GM19043 (cell line): ENCODE measurements around the gene APOH.

Experiments used
- ATAC-seq: cut with Tn5 transposase; IDR thresholded peaks from one replicate; pipeline ENCODE4 v1.9.1; 2021; ENCODE audit warnings: low read depth; ENCODE audit not compliant: unreplicated experiment

APOH gene

GRCh38 chr17:66240013-66240412 is 10.8 kb upstream of the APOH start:
- ATAC-seq, result no peak

DNA sequence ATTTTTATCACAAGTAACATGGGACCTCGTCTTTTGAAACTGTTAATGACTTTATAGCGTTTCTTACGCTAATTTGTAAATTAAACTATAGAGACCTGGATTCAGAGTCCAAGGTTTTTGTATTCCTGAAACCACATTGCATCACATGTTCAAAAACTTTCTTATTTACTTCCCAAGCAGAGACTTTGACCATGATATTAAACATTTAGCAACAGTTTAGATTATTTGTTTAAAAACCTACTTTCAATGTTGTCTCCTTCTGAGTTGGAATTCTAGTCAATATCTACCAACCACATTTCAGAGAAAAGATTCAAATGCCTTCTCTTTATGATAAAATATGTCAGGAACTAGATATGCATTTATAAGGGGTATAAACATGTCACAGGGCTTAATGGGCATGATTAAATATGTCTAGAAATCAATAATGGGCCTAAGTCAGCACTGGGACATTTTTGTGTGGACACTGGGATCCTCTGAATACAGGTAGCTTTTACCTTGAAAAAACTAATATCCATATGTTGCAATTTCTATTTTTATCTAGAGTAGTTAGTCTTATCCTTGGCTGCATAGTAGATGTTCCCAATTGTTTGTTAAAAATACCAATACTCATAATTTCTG is 6.3 kb upstream of the APOH start:
- no peak for ATAC-seq

DNA sequence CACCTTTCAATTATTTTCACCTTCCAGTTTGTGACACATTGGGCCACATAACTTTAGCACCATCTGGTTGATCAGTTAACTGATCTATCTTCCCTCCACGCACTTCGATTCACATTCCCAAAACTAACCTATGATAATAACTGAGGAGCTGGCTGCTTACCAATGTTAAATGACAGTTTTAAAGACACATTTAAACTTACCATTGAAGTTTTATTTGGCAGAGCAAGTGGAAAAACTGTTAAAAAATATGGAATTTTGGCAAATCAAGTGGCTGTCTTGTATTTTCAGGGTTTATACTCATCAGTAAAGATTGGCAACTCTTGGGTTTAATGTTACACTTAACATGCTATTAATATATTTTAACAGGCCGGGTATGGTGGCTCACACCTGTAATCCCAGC is 5.4 kb upstream of the APOH start:
- ATAC-seq, result no peak

DNA sequence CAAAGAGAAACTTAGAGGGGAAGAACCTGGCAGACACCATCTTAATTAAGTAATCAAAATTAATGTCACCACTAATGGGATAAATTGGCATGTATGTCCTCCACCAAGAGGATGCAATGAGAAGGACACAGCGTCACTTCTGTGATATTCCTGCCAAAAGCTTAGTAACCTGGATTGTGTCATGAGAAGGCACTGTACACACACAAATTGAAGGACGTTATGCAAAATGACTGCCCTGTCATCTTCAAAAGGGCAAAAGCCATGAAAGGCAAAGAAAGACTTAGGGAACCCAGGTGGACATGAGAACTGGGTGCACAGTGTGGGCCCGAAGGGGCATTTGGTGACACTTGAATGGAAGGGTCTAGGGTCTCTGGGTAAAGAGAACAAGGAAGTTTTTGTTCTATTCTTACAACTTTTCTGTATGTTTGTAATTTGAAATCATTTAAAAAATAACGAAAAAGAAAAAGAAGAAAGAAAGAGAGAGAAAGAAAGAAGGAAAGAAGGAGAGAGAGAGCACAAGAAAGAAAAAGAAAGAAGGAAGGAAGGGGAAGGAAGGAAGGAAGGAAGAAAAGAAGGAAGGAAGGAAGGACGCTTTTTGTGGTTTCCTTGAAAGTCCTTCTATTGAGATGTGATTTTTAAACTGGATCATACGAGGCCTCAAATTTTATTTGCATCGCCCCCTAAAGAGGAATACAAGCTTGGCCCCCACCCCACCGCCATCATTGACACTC is 4.0 kb upstream of the APOH start:
- no peak for ATAC-seq

DNA sequence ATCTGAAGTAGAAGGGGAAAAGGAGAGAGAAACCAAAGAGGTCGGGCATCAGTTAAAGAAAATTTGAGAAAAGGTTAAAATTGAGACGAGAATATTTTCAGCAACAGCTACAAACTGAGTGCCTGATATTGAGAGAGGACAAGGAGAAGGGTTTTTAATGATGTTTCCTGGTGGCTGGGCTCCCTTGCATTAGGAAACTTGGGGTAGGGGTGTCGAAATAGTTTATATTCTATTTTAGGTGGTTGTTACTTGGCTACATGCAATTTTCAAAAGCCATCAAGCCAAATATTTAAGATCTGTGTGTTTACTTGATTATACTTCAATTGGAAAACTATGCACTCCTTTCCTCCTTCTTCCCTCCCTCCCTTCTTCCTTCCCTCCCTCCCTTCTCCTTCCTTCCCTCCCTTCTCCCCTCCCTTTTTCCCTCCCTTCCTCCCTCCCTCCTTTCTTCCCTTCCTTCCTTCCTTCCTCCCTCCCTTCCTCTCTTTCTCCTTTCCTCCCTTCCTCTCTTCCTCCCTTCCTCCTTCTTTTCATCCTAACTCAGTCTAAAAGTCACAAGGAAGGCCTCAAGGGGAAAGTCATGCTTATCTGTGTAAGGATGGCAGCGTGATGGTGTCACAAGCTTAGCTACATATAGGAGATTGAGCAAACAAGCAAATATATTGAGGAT is 1.8 kb upstream of the APOH start:
- no peak for ATAC-seq

GRCh38 chr17:66229783-66230538 is 746 bp upstream of the APOH start:
- ATAC-seq, result no peak

DNA sequence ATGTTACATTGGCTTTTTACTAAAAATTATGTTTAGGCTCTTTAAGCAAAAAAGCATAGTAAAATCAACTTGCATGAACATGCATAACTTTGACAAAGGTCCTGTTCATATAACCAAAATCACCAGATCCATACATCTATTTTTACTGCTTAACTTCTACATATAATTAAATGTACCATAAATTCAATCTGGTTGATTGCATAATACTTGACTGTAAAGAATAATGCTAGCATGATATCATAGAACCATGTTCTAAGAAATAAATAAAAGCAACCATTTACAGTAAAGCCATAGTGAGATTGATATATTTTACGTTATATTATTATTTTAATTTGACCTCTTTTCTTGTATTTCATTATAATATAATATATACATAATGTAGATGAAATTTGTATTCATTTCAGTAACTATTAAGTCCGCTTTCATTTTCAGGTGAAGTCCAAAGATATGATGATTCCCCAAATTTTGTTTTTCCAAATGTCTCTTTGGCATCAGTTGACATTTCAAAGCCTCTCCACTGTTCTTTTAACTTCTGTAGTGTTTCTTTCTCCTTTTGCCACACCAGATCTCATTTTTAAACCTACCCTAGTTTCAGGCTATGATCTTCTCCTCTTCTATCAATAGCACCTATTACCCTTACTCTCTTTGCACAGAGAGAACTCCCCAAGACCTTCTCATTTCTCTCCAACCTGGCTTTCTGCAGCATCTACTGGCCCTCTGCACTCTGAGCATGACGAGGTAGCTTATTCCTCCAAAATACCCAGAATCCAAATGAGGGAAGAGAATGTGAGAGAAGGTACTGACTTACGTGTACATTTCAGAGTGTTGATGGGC is 1.8 kb downstream of the APOH start:
- no peak for ATAC-seq

GRCh38 chr17:66222798-66223350 is 6.3 kb downstream of the APOH start:
- ATAC-seq, result no peak

DNA sequence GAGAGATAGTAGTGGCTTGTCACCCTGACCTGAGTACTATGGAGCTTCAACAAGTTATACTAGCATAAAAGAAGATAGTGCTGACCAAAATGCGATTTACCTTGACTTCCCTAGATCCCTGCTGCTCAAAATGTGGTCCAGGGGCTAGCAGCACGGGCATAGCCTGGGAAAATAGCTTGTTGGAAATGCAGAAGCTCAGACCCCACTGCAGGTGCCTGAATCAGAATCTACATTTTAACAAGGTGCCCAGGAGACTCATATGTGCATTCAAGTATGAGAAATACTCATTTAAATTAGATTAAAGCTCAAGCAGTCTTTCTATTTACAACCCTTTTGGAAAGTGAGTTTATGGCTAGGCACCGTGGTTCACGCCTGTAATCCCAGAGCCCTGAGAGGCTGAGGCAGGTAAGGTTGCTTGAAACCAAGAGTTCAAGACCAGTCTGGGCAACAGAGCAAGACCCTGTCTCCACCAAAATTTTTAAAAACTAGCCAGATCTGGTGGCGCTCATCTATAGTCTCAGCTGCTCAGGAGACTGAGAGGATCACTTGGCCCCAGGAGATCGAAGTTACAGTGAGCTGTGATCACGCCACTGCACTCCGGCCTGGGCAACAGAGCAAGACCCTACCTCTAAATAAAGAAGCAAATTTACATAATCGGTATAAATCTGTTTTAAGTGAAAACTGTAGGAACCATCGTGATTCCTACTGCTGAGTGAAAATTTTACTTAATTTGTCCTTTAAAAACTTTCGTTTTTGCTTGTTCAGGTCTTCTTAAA is 7.3 kb downstream of the APOH start:
- no peak for ATAC-seq

- no peak for ATAC-seq
These were observed 7.9 kb downstream of the APOH start for GRCh38 chr17:66221343-66221742.

GRCh38 chr17:66220079-66220835 is 9.0 kb downstream of the APOH start:
- no peak for ATAC-seq

DNA sequence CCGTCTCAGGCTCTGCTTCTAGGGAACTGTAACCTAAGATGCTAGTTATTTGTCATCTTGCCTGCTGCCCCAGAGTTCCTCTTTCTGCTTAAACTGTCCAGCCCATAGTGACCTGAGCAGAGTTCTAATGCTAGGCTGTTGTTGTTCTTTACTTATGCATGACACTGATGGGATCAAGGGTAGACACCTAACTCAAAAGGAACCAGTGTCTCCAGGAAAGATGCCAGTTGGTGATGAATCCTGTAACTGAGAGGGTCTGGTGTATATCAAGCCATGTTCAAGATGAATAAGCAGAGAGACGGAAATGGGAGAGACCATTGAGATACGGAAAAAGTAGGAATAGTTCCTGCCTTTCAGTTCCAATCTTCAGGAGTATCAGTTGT is 13.7 kb downstream of the APOH start:
- no peak for ATAC-seq

DNA sequence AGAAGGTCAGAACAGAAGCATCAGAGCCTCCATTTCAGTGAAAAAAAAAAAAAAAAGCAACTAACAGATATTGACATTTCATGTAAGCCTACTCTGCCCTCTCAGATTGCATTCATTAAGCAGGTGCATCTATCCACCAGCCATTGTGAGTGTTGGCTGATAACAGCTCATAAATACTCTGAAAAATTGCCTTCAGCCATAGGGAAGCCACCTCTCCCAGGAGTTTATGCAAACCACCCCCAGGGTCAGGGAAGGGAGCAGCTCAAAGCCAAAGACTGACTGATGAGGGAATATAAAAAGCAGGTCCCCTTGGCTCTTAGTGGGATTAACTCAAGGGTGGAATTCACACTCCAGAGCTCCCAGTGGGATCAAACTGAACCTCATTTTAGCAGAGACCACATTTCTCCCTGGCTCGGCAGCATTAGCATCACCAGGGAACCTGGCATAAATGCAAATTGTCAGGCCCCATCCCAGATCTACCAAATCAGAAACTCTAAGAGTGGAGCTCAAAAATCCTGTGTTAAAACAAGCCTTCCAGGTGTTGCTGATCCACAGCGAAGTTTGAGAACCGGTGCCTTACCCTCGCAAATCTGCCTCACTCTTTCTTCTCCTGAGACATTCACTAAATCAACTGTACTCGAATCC is 14.2 kb downstream of the APOH start:
- ATAC-seq, result no peak

GRCh38 chr17:66211047-66211810 is 18.0 kb downstream of the APOH start:
- ATAC-seq, result no peak

DNA sequence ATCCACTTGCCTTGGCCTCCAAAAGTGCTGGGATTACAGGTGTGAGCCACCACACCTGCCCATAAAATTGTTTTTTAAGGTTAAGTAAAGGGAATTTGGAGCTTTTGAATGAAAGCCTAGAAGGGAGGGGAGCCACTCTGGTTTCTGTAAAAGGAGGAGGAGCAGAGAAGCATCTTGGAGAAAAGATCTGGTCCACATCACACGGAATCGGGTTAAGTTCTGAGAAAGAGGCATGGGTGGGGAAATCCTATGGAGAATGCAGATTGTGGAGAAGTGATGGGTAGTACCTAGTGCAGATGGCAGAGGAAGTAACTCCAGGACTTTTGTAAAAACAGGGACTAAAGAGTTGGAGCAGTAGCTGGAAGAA is 19.0 kb downstream of the APOH start:
- ATAC-seq, result no peak

GRCh38 chr17:66207936-66208335 is 21.3 kb downstream of the APOH start:
- no peak for ATAC-seq

- no peak for ATAC-seq
These were observed 25.8 kb downstream of the APOH start for GRCh38 chr17:66203274-66204015.
